GM19468 (cell line): ENCODE results near the gene CCR5.
"Not testable (repeated sequence)": the region's sequence is repeated elsewhere in the genome, so short reads cannot be mapped to it uniquely, and the experiment has no call there.

Experiments used
- ATAC-seq: cut with Tn5 transposase; IDR thresholded peaks from one replicate; pipeline ENCODE4 v1.9.1; 2021; ENCODE audit warnings: mild to moderate bottlenecking, moderate library complexity, moderate number of reproducible peaks; ENCODE audit not compliant: unreplicated experiment; ENCODE audit errors: extremely low read depth

The CCR5 gene

DNA sequence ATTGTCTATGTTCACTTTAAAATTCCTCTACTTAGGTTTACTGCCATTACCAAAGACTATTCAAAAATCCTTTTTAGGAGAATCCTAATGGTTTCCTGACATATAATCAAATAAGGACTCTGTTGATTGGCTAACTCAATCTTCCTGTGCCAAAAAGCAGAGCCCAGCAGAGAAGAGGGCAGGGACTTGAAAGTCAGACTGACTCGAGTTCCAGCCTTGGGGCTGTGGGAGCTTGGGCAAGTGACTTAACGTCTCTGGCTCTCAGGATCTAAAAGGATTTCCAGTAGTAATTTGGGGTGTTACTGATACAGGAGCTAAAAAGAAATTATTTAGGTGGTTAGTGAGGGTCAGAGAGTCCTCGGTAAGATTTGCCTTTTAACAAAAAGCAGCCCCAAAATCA, 10.9 kb downstream of the CCR5 start:
- ATAC-seq: no peak

DNA sequence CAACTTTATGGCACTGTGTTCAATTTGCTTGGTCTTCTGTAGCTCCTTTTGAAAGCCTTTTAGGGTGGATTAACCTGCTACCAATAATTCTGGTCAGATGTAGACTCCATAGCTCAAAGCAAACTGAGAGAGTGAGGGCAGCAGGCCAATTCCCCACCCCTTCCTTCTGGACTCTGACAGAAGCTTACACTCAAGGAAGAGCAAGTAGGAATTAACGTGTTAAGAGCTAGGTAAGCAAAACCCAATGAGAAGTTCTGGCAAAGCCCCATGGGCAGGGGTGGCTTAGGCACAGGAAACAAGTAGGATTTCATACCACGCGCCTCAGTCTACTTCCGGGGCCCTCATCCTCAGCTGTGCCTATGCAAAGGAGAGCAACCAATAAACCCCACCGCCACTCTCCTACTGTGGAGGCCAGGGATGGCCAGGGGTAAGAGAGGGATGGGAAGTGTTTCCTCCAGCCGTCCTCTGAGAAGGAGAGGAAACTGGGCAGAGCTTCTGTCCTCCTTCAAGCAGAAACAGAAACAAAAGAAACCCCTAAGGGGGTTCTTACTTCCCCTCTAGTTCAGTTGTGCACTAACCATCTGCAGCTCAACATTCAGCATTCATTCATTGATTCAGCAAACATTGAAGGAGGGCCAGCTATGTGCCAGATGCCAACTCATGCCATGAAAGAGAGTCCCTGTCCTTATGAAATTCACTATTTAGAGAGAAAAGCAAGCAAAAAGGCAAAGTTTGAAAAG, 12.6 kb downstream of the CCR5 start:
- ATAC-seq: no peak

DNA sequence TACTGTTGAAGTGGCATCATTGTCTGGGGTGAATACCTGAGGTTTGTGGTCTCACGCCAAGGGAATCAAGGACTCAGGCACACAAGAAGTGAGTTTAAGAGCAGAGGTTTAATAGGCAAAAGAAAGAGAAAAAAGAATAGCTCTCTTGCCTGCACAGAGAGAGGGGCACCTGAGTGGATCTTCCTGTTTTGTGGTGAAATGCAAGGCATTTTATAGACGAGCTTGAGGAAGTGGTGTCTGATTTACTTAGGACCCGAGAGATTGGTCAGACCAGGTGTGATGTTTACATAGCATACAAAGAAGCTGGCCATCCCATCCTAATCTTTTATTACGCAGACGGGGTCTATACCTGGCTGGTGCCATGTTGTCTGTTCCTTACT, 13.2 kb downstream of the CCR5 start:
- ATAC-seq: no peak

DNA sequence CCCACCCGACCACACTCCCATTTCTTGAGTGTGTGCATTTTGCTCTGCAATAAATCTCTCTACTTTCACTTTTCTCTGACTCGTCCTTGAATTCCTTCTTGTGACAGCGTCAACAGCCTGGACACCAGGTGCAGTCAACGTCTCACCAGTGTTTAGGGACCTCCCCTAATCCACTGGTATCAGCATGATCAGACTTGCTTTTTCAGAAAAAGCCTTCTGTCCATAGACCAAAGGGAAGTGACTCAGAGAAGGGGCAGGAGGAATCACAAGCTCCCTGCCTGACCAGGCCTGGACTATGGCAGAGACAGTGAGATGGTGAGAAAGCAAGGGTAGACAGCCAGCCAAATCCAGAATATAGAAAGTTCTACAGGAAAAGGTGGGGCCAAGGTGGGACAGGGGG, 15.5 kb downstream of the CCR5 start:
- ATAC-seq: no peak

DNA sequence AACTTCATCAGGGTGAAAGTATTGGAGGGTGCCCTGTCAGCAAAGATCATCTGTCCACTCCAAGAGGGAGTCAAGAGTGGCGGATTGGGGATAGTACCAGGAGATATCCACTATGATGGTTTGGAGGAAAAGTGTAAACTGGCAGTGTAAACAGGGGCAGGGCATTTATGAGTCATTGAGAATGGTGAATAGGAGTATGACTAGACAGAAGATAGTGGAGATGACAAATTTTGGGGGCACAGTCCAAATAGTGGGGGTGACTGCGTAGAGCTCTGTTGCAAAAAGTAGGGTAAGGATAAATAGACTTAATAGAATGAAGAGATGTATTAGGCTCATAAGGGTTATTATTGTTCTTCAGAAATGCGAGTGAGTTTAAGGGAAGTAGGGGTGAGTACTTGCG, 18.1 kb downstream of the CCR5 start:
- ATAC-seq: not testable (repeated sequence)

DNA sequence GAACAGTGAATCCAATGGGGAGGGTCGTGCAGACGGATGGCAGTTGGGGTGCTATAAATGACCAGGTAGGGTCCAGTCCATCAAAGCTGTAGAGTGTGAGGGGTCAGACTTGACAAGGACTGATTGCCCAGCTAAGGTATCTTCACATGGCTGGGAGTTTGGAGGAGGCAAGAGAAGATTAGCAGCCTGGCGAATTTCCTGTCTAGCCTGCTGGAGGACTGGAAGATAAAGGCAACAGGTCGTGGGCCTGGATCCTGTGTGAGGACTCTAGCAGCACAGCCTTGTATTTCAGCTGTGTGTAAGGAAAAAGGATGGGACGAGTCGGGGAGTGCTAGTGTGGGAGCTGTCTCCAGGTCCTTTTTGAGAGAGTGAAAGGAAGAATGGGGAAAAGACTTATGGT, 18.6 kb downstream of the CCR5 start:
- no peak for ATAC-seq

DNA sequence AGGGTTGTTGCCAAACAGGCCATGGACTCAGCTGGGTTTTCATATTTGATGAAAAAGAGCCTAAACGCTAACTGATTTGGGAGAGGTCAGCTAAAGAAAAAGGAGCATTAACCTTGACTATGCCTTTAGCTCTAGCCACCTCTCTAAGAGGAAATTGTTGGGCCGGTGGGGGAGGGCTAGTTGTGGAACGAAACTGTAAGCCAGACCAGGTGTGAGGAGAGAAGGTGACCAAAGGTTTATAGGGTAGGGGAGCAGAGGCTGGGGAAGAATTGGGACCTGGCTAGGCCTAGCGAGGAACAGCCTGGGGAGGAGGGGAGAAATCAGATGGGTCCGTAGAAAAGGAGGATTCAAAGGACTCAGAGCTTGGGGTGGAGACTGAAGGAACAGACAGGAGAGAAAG, 20.8 kb downstream of the CCR5 start:
- not testable (repeated sequence) for ATAC-seq

DNA sequence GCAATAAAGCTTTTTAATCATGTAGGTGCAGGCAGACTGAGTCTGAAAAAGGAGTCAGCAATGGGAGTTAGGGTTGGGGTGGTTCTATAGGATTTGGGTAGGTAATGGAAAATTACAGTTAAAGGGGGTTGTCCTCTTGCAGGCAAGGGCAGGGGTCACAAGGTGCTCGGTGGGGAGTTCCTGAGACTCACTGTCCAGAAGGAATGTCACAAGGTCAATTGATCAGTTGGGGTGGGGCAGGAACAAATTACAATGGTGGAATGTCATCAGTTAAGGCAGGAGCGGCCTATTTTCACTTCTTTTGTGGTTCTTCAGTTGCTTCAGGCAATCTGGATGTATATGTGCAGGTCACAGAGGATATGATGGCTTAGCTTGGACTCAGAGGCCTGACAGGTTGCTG, 22.3 kb downstream of the CCR5 start:
- no peak for ATAC-seq

DNA sequence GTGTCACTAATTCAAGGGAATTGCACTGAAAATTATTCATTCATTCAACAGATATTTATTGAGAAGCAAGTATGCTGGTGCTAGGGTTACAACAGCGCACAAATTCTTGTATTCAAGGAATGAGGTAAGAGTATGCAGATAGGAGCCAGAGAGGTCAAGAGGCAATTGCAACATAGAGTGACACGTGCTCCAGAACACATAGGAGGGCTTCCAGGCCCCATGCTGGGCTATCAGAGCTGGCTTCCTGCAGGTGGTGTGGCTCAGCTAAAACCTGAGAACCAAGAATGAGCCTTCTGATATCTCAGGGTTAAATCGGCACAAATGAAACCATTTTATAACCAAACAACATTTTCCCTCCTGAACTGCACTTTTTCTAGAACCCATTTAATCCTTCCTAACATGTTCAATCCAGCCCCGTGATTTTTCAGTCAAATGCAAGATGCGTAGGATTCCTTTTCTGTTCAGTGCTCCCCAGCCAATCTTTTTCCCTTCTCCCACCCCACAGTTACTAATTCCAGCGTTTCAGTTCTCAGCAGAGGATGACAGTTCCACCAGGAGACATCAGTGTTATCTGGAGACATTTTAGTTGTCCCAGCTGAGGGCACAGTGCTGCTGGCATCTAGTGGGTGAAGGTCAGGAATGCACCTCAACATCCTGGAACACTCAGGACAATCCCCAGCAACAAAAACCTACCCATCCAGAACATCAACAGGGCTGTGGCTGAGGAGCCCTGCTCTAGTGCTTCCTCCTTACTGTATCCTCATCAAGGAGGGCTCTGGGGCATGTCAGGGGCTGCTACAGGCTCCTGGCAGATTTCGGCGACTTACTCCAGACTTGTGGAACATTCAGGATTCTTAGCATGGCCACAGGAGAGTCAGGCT, 23.0 kb downstream of the CCR5 start:
- ATAC-seq: no peak

DNA sequence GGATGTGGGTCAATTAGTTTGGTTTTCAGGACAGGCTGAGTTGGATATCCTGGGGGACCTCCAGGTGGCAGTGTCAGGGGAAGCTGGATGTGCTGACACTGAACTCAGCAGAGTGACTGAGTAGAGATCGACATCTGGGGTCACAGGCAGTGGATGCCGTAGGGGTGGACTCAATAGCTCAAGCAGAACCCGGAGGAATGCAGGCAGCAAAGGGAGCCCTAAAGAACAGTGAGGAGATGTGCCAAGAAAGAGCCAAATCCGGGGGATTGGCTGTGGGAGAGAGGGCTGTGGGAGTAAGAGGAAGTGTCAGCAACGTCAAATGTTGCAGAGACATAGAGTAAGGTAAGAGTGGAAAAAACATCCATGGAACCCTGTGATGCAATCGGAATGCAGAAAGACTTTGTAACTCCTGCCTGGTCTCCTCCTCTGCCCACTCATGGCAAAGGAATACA, 24.5 kb downstream of the CCR5 start:
- no peak for ATAC-seq

DNA sequence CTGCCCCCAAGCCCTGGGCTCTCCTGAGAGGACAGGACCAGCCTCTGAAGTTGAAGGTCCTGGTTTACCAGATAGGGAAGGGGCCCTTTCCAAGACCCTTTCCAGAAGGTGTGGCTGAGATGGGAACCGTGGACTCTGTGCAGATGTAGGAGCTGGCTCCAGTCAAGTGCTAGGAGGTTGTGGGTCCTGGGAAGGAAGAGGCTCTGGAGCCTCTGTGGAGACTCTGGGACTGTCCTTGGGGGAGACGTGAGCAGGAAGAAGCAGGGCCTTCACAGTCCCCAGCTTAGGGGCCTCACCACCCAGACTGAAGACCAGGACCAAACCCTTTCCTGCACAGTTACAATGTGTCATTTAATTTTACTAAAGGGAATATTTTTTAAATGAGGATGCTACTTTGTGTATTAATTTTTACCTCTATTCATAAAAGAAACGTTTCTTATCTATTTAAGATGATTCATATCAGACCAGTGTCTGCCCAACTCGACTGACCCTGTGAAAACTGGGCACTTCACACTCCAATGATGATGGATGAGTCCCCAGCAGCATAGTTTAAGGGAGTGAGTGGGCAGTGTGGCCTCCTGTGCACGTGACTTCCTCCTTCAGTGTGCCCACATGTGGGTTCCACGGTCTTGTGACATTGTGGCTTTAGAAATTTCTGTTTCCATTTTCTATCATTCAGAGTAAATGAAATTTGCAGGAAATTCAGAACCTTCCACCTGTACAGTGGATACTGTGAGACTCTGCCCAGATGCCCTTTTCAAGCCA, 25.2 kb downstream of the CCR5 start:
- ATAC-seq: no peak

DNA sequence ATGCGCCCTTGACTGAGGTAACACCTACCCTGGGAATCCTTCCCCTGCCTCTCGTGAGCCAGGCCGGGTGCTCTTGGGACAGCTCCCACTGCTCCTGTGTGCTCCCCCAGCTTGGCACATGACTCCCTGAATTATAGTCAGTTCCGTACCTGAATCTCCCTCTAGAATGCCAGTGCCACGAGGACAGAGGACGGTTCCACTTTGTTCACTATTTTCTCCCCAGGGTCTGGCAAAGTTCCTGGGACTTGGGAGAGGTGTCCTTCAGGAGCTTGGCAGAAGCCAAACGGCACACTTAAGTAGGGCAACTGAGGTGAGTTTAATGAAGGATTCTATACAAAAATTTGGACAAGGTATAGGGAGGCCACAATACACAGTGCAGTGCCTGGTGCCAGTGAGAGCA, 26.4 kb downstream of the CCR5 start:
- ATAC-seq: no peak

DNA sequence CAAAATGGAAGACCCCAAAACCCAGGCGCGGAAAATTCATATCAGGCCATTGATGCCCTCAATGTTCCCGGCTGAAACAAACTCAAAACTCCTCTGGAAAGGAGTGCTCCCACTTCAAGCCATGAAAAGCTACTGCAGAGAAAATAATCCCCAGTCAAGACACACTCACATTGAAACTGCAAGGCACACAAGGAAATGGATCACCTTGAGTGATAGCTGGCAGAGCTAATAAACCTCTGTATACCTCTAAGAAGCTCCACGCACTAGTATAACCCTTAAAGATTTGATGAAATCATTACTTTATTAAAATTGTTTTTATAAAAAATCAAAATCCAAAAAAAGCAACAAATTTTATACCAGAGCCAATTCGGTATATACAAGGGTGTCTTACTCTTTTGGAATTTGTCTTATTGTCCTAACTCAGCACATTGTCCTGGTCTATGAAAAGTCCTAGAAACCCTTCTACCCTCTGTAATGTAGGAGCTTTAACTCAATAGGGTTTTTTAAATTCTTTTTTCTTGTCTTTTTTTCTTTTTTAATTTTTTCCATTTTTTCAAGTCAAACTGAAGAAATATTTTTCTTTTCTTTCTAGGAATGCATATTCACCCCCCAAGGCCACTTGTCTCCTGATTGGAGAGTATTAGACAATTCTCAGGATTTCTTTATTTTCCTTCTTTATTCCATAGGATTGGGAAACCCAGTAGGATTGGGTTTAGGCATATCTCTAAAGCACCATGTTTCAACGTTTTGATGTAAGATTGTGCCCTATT, 27.6 kb downstream of the CCR5 start:
- no peak for ATAC-seq

DNA sequence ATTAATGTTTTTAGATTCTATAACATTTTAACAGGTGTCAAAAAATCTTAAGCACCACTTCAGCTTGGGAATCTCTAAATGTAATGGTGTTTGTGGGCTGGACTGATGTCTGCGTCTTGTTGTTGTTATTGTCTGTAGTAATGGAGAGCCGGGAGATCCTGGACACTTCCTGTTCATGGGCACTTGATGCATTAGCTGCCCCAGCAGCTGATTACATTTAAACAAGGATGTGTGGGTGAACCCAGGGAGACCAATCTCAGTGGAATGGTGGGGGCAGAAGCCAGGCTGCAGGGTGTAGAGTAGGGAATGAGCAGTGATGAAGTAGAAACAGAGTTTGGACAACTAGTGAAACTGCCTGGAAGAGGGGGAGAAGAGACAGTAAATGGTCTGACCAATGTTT, 28.4 kb downstream of the CCR5 start:
- no peak for ATAC-seq

DNA sequence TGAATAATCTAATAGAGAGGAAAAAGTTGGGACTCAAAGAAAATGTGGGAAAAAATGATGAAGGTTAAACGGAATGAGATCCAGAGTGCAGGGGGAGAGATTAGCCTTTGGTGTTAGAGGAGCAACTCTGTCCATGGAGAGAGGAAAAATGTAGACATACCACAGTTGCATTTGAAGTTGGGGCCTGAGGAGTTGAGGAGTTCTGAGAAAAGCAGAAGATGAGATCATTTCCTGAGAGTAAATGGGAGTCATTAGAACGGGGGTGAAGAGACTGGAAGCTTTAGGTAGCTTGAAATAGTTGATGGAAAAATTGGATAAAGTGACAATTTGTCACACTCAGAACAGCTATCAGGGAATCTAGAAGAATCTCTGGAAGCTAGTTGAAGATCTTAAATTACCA, 28.8 kb downstream of the CCR5 start:
- no peak for ATAC-seq

DNA sequence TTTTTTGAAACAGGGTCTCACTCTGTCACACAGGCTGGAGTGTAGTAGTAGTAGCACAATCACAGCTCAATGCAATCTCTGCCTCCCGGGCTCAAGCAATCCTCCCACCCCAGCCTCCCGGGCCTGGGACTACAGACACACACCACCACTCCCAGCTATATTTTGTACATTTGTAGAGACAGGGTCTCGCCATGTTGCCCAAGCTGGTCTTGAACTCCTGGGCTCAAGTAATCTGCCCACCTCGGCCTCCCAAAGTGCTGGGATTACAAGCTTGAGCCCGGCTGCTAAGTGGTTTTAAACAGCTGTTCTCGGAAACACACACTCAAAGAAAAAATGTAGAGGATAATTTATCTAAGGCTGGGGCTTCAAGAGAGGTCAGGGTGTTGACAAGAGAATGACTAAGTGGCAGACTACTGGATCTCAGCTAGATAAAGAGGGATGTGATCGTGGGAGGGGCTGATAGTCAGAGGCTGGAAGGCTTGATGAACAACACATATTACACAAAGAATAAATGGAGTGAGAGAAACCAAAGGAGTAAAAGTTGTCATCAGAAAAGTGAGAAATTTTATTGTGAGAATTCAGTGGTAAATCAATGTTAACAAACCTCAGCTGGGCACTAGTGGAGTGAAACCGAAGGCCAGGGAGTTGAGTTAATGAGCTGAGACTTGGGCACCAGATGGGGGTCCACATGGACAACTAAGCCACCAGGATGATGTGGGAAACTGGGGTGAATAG, 29.4 kb downstream of the CCR5 start:
- no peak for ATAC-seq

DNA sequence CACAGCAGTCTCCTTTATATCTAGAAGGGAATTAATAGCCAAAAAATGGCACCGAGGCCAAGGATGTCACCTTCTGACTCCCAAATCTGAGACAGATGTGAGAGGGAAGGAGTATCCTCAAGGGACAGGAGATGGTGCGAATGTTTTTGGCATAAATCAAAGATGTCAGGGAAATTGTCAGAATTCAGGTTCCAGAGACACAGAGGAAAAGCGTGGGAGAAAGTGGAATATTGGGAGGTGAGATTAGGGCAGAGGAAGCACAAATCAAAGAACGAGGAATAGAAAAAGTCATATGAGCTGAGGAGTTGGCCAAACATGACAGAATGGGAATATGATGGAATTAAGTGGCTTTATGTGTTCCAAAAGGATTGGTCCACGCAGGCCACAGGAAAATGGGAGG, 30.1 kb downstream of the CCR5 start:
- no peak for ATAC-seq

DNA sequence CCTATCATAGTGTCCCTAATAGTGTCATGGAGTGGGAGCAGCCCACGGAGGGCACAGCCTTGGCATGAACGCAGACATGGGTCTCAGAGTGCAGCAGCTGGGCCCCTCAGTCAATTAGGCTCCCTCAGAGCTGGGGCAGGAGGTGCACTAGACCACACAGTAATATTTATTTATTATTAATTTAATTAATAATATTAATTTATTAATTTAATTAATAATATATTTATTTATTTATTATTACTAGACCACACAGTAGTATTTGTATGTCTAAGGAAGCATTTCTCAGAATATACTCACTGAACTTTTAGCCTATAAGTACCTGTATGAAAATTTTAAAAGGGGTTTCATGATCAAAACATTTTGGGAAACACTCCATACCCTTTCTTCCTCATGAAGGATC, 30.8 kb downstream of the CCR5 start:
- ATAC-seq: no peak

DNA sequence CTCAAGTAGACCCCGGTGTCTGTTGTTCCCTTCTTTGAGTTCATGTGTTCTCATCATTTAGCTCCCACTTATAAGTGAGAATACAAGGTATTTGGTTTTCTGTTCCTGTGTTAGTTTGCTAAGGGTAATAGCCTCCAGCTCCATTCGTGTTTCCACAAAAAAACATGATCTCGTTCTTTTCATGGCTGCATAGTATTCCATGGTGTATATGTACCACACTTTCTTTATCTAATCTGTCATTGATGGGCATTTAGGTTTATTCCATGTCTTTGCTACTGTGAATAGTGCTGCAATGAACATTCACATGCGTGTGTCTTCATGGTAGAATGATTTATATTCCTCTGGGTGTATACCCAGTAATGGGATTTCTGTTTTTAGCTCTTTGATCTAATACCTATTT, 32.2 kb downstream of the CCR5 start:
- not testable (repeated sequence) for ATAC-seq
